PC-9 (cell line): Measurements from ENCODE around the gene KCTD7. TPM values are rescaled to one million over a fixed set of nuclear protein-coding genes. Genes with fewer than 3 reads are reported as not detected.
A peak's percentile ranks its signal among the peaks of the same experiment; 100 is the strongest.
"Not testable (repeated sequence)": the region's sequence is repeated elsewhere in the genome, so short reads cannot be mapped to it uniquely, and the experiment has no call there.

ENCODE experiments used
- BruUV-seq: library from RNA; stranded (reverse); fragments of 400-500 nt; replicated peaks from 2 replicates; lab custom pipeline; 2021; lab: Mats Ljungman, UMichigan
- CTCF ChIA-PET: fragments of 300-600 bp; sonication (Branson Sonifier 250); formaldehyde crosslinking; loops from one replicate; lab custom pipeline; 2022; ENCODE audit warnings: antibody characterized with exemption; lab: Charles Lee
- POLR2A ChIA-PET: fragments of 300-600 bp; sonication (Branson Sonifier 250); formaldehyde crosslinking; loops from one replicate; lab custom pipeline; 2022; ENCODE audit warnings: antibody characterized with exemption; ENCODE audit not compliant: unreplicated experiment; lab: Charles Lee
- DNase-seq, 2 experiments: peaks; one replicate each; pipeline versions ENCODE4 v3.0.0 to v3.0.0-alpha.2; 2015 to 2022; ENCODE audit warnings: mixed read lengths in 1 of 2
- H2AFZ ChIP-seq: fragments of 200-600 bp; sonication (generic); 2 replicates; pipeline ENCODE4 v1.8.1; 2017; ENCODE audit warnings: antibody characterized with exemption
- H3F3A ChIP-seq: fragments of 200-600 bp; sonication (generic); 2 replicates; pipeline ENCODE4 v1.8.1; 2017; ENCODE audit warnings: antibody characterized with exemption, mild to moderate bottlenecking, low read depth; ENCODE audit not compliant: insufficient read depth
- H3K27ac ChIP-seq: fragments of 200-600 bp; sonication (generic); 2 replicates; pipeline ENCODE4 v1.6.1; 2016; ENCODE audit warnings: mixed run types
- H3K27me3 ChIP-seq: fragments of 200-600 bp; sonication (generic); 2 replicates; pipeline ENCODE4 v1.6.1; 2016; ENCODE audit warnings: low read depth, mixed run types; ENCODE audit not compliant: insufficient read depth
- H3K36me3 ChIP-seq: fragments of 200-600 bp; sonication (generic); 2 replicates; pipeline ENCODE4 v1.6.1; 2016; ENCODE audit warnings: low read depth, mixed run types
- H3K4me1 ChIP-seq: fragments of 200-600 bp; sonication (generic); replicated peaks from 2 replicates; pipeline ENCODE4 v1.6.1; 2016; ENCODE audit warnings: mixed run types; ENCODE audit not compliant: insufficient read depth
- H3K4me2 ChIP-seq: fragments of 200-600 bp; sonication (generic); 2 replicates; pipeline ENCODE4 v1.6.1; 2017; ENCODE audit warnings: mixed run types
- H3K4me3 ChIP-seq: fragments of 200-600 bp; sonication (generic); 2 replicates; pipeline ENCODE4 v1.6.1; 2016; ENCODE audit warnings: mixed run types
- H3K79me2 ChIP-seq: fragments of 200-600 bp; sonication (generic); 2 replicates; pipeline ENCODE4 v1.6.1; 2017; ENCODE audit warnings: low read depth, mixed run types
- H3K9me2 ChIP-seq: fragments of 200-600 bp; sonication (generic); 2 replicates; pipeline ENCODE4 v1.8.1; 2017; ENCODE audit warnings: mild to moderate bottlenecking; ENCODE audit not compliant: insufficient read depth
- H3K9me3 ChIP-seq: fragments of 200-600 bp; sonication (generic); 2 replicates; pipeline ENCODE4 v1.8.1; 2016; ENCODE audit warnings: low read depth; ENCODE audit not compliant: insufficient read depth
- H4K20me1 ChIP-seq: fragments of 200-600 bp; sonication (generic); 2 replicates; pipeline ENCODE4 v1.8.1; 2017; ENCODE audit not compliant: insufficient read depth
- EZH2 ChIP-seq: fragments of 200-600 bp; sonication (generic); IDR thresholded peaks from 2 replicates; pipeline ENCODE4 v1.8.0; 2017; ENCODE audit warnings: antibody characterized with exemption, low read depth
- intact Hi-C: fragments of 100-400 bp; cut with micrococcal nuclease; formaldehyde crosslinking; loops from one replicate; pipeline ENCODE4 v1.10.0; 2022; ENCODE audit not compliant: unreplicated experiment
- total RNA-seq: library from RNA; stranded (reverse); gene quantifications from 2 replicates; pipeline ENCODE4 v1.2.3, GENCODE V29; 2021
- TF ChIP-seq, protein P1 (sequence below): fragments of 200-600 bp; sonication (generic); conservative IDR thresholded peaks from 2 replicates; pipeline ENCODE4 v1.6.1; 2017; ENCODE audit warnings: mixed run types, antibody characterized with exemption, mild to moderate bottlenecking, moderate library complexity

KCTD7 gene
- total RNA-seq, 1 experiment from 2014 or later, result 7.1 TPM

- H3K79me2 ChIP-seq, result peaks cover 63% of the 10 kb centered on the region
- peaks cover 17% of the 10 kb centered on the region for H3K4me1 ChIP-seq
- H3K9me3 ChIP-seq, DNase-seq, H3K27me3 ChIP-seq, H3K9me2 ChIP-seq, H3K36me3 ChIP-seq, CTCF ChIA-PET, H3F3A ChIP-seq: not testable (repeated sequence)
- peak overlapping the region; percentile 97 for H3K4me3 ChIP-seq
- BruUV-seq, result TSS peak; percentile 38
- peak overlapping the region; percentile 84 for H3K4me2 ChIP-seq
- peaks cover 19% of the 10 kb centered on the region; the same call in 1 of the 2 replicates for H4K20me1 ChIP-seq
- peak overlapping the region; percentile 43 for H3K27ac ChIP-seq
- peak overlapping the region; percentile 87 for H2AFZ ChIP-seq
- POLR2A ChIA-PET, result interaction anchor here (0.6 kb wide), 1 partner anchor 38 kb away, joined by 7 read pairs; the partner anchor contains the start of gene KCTD7
- intact Hi-C loops, result loop anchor here (5.0 kb wide), 1 partner anchor 36 kb away; the partner anchor contains the start of gene KCTD7
These were observed 37.5 kb upstream of the KCTD7 start for GRCh38 chr7:66591058-66591798.

DNA sequence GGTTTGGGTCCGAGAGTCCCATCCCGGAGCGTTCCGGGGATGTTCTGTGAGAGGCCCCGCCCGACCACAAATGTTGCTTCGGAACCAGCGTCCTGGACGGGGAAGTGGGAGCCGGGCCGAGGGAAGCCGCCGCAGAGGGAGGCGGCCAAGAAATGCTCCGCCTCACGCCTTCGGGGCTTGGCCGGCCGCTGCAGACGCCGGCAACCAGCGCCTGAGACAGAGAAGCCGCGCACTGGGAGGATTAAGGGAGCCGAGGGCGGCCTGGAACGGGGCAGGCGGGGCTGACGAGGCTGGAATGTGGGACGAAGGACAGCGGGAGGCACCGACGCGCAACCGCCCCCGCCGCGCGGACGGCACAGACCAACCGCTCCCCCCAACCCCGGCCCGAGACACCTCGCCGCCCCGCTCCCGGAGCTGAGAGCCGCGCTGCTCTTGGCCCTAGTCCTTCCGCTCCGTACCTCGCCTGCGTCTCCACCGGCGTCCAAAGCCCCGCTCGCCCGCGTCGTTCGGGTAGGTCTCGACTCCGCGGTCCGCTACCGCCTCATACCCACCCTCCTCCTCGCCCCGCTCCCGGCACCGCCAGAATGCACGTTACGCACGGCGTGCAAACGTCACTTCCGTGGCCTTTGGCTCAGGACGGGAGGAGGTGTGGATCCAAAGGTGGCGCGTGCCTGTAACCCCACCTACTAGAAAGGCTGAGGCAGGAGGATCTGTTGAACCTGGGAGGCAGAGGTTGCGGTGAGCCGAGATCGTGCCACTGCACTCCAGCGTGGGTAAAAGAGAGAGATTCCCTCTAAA lies 36.7 kb upstream of the KCTD7 start:
- Histone ChIP-seq H3K9me2 (no peaks in the 10 kb centered on the region), H3K9me3 (no peaks in the 10 kb centered on the region), H3K36me3 (no peaks in the 10 kb centered on the region), H4K20me1 (peaks cover 19% of the 10 kb centered on the region; the same call in 1 of the 2 replicates), H2AFZ (peak overlapping the region; percentile 87), H3K79me2 (peaks cover 56% of the 10 kb centered on the region), H3F3A (no peaks in the 10 kb centered on the region), H3K4me2 (peak overlapping the region; percentile 84), H3K4me1 (peaks cover 17% of the 10 kb centered on the region), H3K27ac (peak overlapping the region; percentile 43), H3K27me3 (no peaks in the 10 kb centered on the region), H3K4me3 (peak overlapping the region; percentile 97)
- intact Hi-C loops, result loop anchor here (1.0 to 5.0 kb wide), 3 partner anchors 35 to 90 kb away; partner anchors contain the start of gene KCTD7
- no peak for TF ChIP-seq EZH2
- TF ChIP-seq, protein P1, sequence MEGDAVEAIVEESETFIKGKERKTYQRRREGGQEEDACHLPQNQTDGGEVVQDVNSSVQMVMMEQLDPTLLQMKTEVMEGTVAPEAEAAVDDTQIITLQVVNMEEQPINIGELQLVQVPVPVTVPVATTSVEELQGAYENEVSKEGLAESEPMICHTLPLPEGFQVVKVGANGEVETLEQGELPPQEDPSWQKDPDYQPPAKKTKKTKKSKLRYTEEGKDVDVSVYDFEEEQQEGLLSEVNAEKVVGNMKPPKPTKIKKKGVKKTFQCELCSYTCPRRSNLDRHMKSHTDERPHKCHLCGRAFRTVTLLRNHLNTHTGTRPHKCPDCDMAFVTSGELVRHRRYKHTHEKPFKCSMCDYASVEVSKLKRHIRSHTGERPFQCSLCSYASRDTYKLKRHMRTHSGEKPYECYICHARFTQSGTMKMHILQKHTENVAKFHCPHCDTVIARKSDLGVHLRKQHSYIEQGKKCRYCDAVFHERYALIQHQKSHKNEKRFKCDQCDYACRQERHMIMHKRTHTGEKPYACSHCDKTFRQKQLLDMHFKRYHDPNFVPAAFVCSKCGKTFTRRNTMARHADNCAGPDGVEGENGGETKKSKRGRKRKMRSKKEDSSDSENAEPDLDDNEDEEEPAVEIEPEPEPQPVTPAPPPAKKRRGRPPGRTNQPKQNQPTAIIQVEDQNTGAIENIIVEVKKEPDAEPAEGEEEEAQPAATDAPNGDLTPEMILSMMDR, result no peak
- ChIA-PET POLR2A (no interaction called here), CTCF (no interaction called here)
- no TSS peak for BruUV-seq
- peak; percentile 81 to 89 for DNase-seq

GRCh38 chr7:66592597-66593146 lies 36.0 kb upstream of the KCTD7 start:
- peak overlapping the region; percentile 97 for H3K4me3 ChIP-seq
- CTCF ChIA-PET, H3K27me3 ChIP-seq, H3K36me3 ChIP-seq, DNase-seq, H3K9me3 ChIP-seq, H3K9me2 ChIP-seq, POLR2A ChIA-PET, H3F3A ChIP-seq: not testable (repeated sequence)
- BruUV-seq, result TSS peak; percentile 89
- H3K27ac ChIP-seq, result peak overlapping the region; percentile 43; the same call in 1 of the 2 replicates
- peak overlapping the region; percentile 87 for H2AFZ ChIP-seq
- intact Hi-C loops, result loop anchor here (1.0 to 5.0 kb wide), 3 partner anchors 35 to 90 kb away; partner anchors contain the start of gene KCTD7
- peak overlapping the region; percentile 84 for H3K4me2 ChIP-seq
- peaks cover 49% of the 10 kb centered on the region for H3K79me2 ChIP-seq
- peaks cover 19% of the 10 kb centered on the region; the same call in 1 of the 2 replicates for H4K20me1 ChIP-seq
- H3K4me1 ChIP-seq, result peaks cover 17% of the 10 kb centered on the region

DNA sequence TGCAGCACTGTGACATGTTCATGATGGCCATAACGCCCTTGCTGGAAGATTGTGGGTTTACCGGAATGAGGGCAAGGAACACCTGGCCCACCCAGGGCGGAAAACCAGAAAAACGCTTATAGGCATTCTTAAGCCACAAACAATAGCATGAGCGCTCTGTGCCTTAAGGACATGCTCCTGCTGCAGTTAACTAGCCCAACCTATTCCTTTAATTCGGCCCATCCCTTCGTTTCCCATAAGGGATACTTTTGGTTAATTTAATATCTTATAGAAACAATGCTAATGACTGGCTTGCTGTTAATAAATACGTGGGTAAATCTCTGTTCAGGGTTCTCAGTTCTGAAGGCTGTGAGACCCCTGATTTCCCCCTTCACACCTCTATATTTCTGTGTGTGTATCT lies 34.6 kb upstream of the KCTD7 start:
- H3K9me2 ChIP-seq, BruUV-seq: not testable (repeated sequence)

More for the DNA sequence above, 34.6 kb upstream of the KCTD7 start:
- H3K4me2 ChIP-seq, POLR2A ChIA-PET, H3K36me3 ChIP-seq, H2AFZ ChIP-seq, H3K27ac ChIP-seq, H3F3A ChIP-seq, H3K9me3 ChIP-seq, H3K4me3 ChIP-seq, H3K27me3 ChIP-seq, DNase-seq: not testable (repeated sequence)
- CTCF ChIA-PET, result interaction anchor here (0.7 kb wide), 1 partner anchor 56 kb away, joined by 7 read pairs; no protein-coding TSS in a partner anchor
- Histone ChIP-seq H3K4me1 (peaks cover 17% of the 10 kb centered on the region), H3K79me2 (peaks cover 35% of the 10 kb centered on the region), H4K20me1 (peaks cover 16% of the 10 kb centered on the region; the same call in 1 of the 2 replicates)
- intact Hi-C loops, result loop anchor here (5.0 kb wide), 1 partner anchor 33 kb away; the partner anchor contains the start of gene KCTD7
